Measurements from ENCODE around the gene DHRS3. TPM values are rescaled to one million over a fixed set of nuclear protein-coding genes. Genes with fewer than 3 reads are reported as not detected.

The DHRS3 gene
- total RNA-seq, 1 experiment from 2014 or later, result 59.4 TPM

- Histone ChIP-seq H3K4me1 (no peaks in the 10 kb centered on the region), H3K4me3 (ENCODE audit: low read depth, low read length) (no peak overlapping the region), H3K36me3 (ENCODE audit: control insufficient read depth, insufficient read depth, low read length) (peaks cover 11% of the 10 kb centered on the region), H3K27me3 (replicated peaks; ENCODE audit: control insufficient read depth, insufficient read depth, low read length) (no peaks in the 10 kb centered on the region), H3K9me3 (no peaks in the 10 kb centered on the region)
- TF ChIP-seq, protein P1, sequence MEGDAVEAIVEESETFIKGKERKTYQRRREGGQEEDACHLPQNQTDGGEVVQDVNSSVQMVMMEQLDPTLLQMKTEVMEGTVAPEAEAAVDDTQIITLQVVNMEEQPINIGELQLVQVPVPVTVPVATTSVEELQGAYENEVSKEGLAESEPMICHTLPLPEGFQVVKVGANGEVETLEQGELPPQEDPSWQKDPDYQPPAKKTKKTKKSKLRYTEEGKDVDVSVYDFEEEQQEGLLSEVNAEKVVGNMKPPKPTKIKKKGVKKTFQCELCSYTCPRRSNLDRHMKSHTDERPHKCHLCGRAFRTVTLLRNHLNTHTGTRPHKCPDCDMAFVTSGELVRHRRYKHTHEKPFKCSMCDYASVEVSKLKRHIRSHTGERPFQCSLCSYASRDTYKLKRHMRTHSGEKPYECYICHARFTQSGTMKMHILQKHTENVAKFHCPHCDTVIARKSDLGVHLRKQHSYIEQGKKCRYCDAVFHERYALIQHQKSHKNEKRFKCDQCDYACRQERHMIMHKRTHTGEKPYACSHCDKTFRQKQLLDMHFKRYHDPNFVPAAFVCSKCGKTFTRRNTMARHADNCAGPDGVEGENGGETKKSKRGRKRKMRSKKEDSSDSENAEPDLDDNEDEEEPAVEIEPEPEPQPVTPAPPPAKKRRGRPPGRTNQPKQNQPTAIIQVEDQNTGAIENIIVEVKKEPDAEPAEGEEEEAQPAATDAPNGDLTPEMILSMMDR (IDR thresholded peaks at IDR 0.05; ENCODE audit: insufficient read depth in 1 of 2, low read depth in 1 of 2, low read length in 1 of 2, severe bottlenecking in 1 of 2, unreplicated experiment in 1 of 2), result no peak
- no peak for DNase-seq
- Mint-ChIP-seq H3K9me3 (ENCODE audit: unreplicated experiment) (no peaks in the 10 kb centered on the region), H3K36me3 (ENCODE audit: insufficient read depth, unreplicated experiment) (peaks cover 32% of the 10 kb centered on the region), H3K4me1 (ENCODE audit: low read depth, unreplicated experiment) (no peaks in the 10 kb centered on the region), H3K27ac (ENCODE audit: unreplicated experiment) (no peak overlapping the region), H3K4me3 (ENCODE audit: unreplicated experiment) (no peak overlapping the region), H3K27me3 (ENCODE audit: insufficient read depth, unreplicated experiment) (no peaks in the 10 kb centered on the region)
- CTCF ChIA-PET, result no interaction called here
- BruUV-seq (replicated peaks), result no TSS peak
- POLR2A ChIA-PET, result no interaction called here
- intact Hi-C loops (cut with micrococcal nuclease; ENCODE audit: unreplicated experiment), result no loop called here
Measured at GRCh38 chr1:12574757-12575139, 43.3 kb downstream of the DHRS3 start.

- CTCF ChIA-PET, result no interaction called here
- no peaks in the 10 kb centered on the region for H3K27me3 ChIP-seq (replicated peaks; ENCODE audit: control insufficient read depth, insufficient read depth, low read length)
- intact Hi-C loops (cut with micrococcal nuclease; ENCODE audit: unreplicated experiment), result no loop called here
- TF ChIP-seq, protein P1 (IDR thresholded peaks at IDR 0.05; ENCODE audit: insufficient read depth in 1 of 2, low read depth in 1 of 2, low read length in 1 of 2, severe bottlenecking in 1 of 2, unreplicated experiment in 1 of 2), result no peak
- no peaks in the 10 kb centered on the region for H3K9me3 ChIP-seq
- peaks cover 34% of the 10 kb centered on the region for H3K36me3 Mint-ChIP-seq (ENCODE audit: insufficient read depth, unreplicated experiment)
- H3K27ac Mint-ChIP-seq (ENCODE audit: unreplicated experiment), result no peak overlapping the region
- H3K4me3 ChIP-seq (ENCODE audit: low read depth, low read length), result no peak overlapping the region
- no peak overlapping the region for H3K4me3 Mint-ChIP-seq (ENCODE audit: unreplicated experiment)
- no peaks in the 10 kb centered on the region for H3K27me3 Mint-ChIP-seq (ENCODE audit: insufficient read depth, unreplicated experiment)
- no peaks in the 10 kb centered on the region for H3K4me1 ChIP-seq
- POLR2A ChIA-PET, result no interaction called here
- DNase-seq, result no peak
- no peaks in the 10 kb centered on the region for H3K4me1 Mint-ChIP-seq (ENCODE audit: low read depth, unreplicated experiment)
- no TSS peak for BruUV-seq (replicated peaks)
- peaks cover 8% of the 10 kb centered on the region; the same call in 1 of the 2 replicates for H3K36me3 ChIP-seq (ENCODE audit: control insufficient read depth, insufficient read depth, low read length)
- no peaks in the 10 kb centered on the region for H3K9me3 Mint-ChIP-seq (ENCODE audit: unreplicated experiment)
Measured at GRCh38 chr1:12573015-12573825, 44.8 kb downstream of the DHRS3 start.

DNA sequence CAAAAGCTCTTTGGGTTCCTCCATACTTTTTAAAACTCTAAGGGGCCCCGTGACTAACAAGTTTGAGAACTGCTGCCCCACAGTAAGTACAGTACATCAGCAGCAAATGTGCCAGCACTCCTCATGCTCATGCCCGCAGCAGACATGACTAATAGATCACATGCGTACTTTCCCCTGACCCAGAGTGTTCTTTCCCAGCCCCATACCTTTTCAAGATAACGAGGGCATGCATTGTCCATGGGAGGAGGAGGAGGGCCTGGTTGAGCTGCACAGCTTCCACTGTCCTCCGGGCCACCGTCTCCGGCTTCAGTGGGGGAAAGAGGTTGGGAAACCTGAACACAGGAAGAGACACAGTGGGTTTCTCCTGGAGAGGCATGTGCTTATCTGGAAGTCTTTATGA lies 45.5 kb downstream of the DHRS3 start:
- Histone ChIP-seq H3K27me3 (replicated peaks; ENCODE audit: control insufficient read depth, insufficient read depth, low read length) (no peaks in the 10 kb centered on the region), H3K4me1 (no peaks in the 10 kb centered on the region), H3K36me3 (ENCODE audit: control insufficient read depth, insufficient read depth, low read length) (peaks cover 8% of the 10 kb centered on the region; the same call in 1 of the 2 replicates), H3K9me3 (no peaks in the 10 kb centered on the region), H3K4me3 (ENCODE audit: low read depth, low read length) (no peak overlapping the region)
- intact Hi-C loops (cut with micrococcal nuclease; ENCODE audit: unreplicated experiment), result no loop called here
- Mint-ChIP-seq H3K9me3 (ENCODE audit: unreplicated experiment) (no peaks in the 10 kb centered on the region), H3K27ac (ENCODE audit: unreplicated experiment) (no peak overlapping the region), H3K4me3 (ENCODE audit: unreplicated experiment) (no peak overlapping the region), H3K4me1 (ENCODE audit: low read depth, unreplicated experiment) (no peaks in the 10 kb centered on the region), H3K36me3 (ENCODE audit: insufficient read depth, unreplicated experiment) (peaks cover 37% of the 10 kb centered on the region), H3K27me3 (ENCODE audit: insufficient read depth, unreplicated experiment) (no peaks in the 10 kb centered on the region)
- ChIA-PET POLR2A (no interaction called here), CTCF (no interaction called here)
- no peak for DNase-seq
- TF ChIP-seq, protein P1 (IDR thresholded peaks at IDR 0.05; ENCODE audit: insufficient read depth in 1 of 2, low read depth in 1 of 2, low read length in 1 of 2, severe bottlenecking in 1 of 2, unreplicated experiment in 1 of 2), result no peak
- no TSS peak for BruUV-seq (replicated peaks)

All from Caco-2 (cell line).